GM12892 (cell line): ENCODE results near the gene CDH11.

ENCODE experiments used
- POLR2A ChIP-seq: IDR thresholded peaks from 2 replicates; pipeline ENCODE4 v1.6.1; 2011; ENCODE audit warnings: low read depth, low read length, control low read depth
- POLR2AphosphoS5 ChIP-seq: IDR thresholded peaks from 2 replicates; pipeline ENCODE4 v1.6.1; 2011; ENCODE audit warnings: low read depth, low read length, control low read depth

GRCh38 chr16:65123396-65124211 lies 1.7 kb upstream of the CDH11 start:
- TF ChIP-seq POLR2AphosphoS5 = no peak
- no peak for TF ChIP-seq POLR2A
